Astrocyte of the cerebellum (primary cell): ENCODE results near the gene GAL3ST2.

Experiments
- DNase-seq: peaks from one replicate; pipeline ENCODE4 v3.0.0-alpha.2; 2011; ENCODE audit warnings: low read depth
- H3K4me3 ChIP-seq: 2 replicates; pipeline ENCODE4 v1.5.1; 2011; ENCODE audit warnings: mild to moderate bottlenecking, low read depth, low read length, moderate library complexity
- CTCF ChIP-seq: IDR thresholded peaks from 2 replicates; pipeline ENCODE4 v1.5.1; 2012; ENCODE audit warnings: low read length, low read depth, moderate library complexity, mild to moderate bottlenecking; ENCODE audit errors: missing control alignments
- in situ Hi-C: cut with HindIII; loops from 2 replicates; pipeline ENCODE4 v1.10.0; 2017; ENCODE audit warnings: low sequenced_read_pairs

The GAL3ST2 gene

GRCh38 chr2:241810307-241811200 lies 33.9 kb downstream of the GAL3ST2 start:
- no peak for DNase-seq
- no peak for TF ChIP-seq CTCF
- no peak overlapping the region for H3K4me3 ChIP-seq
- in situ Hi-C loops, result no loop called here

GRCh38 chr2:241811201-241811951 lies 34.8 kb downstream of the GAL3ST2 start:
- DNase-seq, result no peak
- in situ Hi-C loops, result no loop called here
- TF ChIP-seq CTCF, result no peak

GRCh38 chr2:241811952-241812729 lies 35.5 kb downstream of the GAL3ST2 start:
- in situ Hi-C loops, result no loop called here
- no peak overlapping the region for H3K4me3 ChIP-seq
- TF ChIP-seq CTCF, result no peak
- DNase-seq, result no peak

More at GRCh38 chr2:241811201-241811951, 34.8 kb downstream of the GAL3ST2 start:
- no peak overlapping the region for H3K4me3 ChIP-seq

GRCh38 chr2:241812730-241813643 lies 36.4 kb downstream of the GAL3ST2 start:
- no peak overlapping the region for H3K4me3 ChIP-seq
- TF ChIP-seq CTCF, result no peak
- in situ Hi-C loops, result no loop called here
- DNase-seq, result no peak

- no peak for DNase-seq
- in situ Hi-C loops, result no loop called here
- no peak for TF ChIP-seq CTCF
- no peak overlapping the region for H3K4me3 ChIP-seq
These were observed 37.2 kb downstream of the GAL3ST2 start for GRCh38 chr2:241813644-241814392.
